Measurements from ENCODE around the gene MAPKAP1. TPM values are rescaled to one million over a fixed set of nuclear protein-coding genes. Genes with fewer than 3 reads are reported as not detected.

MAPKAP1 gene
- total and polyA plus RNA-seq, 2 of the 13 experiments (the other 11 are each of a cell fraction or from before 2014, with no cell fraction given) = 45.0 to 64.3 TPM

- Histone ChIP-seq H3K4me3 (replicated peaks in 1 of 3; ENCODE audit: insufficient read depth in 1 of 3, low read depth in 2 of 3, low read length in 3 of 3) (no peak overlapping the region), H2AFZ (ENCODE audit: low read length) (no peak overlapping the region), H3K27ac (ENCODE audit: extremely low read length, insufficient read depth, low read length) (no peak overlapping the region), H3K36me3 (replicated peaks in 1 of 2; ENCODE audit: control insufficient read depth in 1 of 2, insufficient read depth in 2 of 2, low read length in 2 of 2) (peaks cover 0 to 6% of the 10 kb centered on the region in 2 experiments; a peak in 1 of 5 replicates), H3K4me1 (ENCODE audit: insufficient read depth, low read length) (peaks cover 3% of the 10 kb centered on the region), H3K4me2 (ENCODE audit: low read depth, low read length) (no peak overlapping the region), H3K9me3 (ENCODE audit: low read length) (no peaks in the 10 kb centered on the region), H3K27me3 (ENCODE audit: control insufficient read depth in 1 of 2, insufficient read depth in 2 of 2, low read length in 2 of 2) (no peaks in the 10 kb centered on the region), H4K20me1 (ENCODE audit: insufficient read depth, low read length) (no peaks in the 10 kb centered on the region), H3K79me2 (ENCODE audit: insufficient read depth, low read length) (no peaks in the 10 kb centered on the region), H3K9ac (ENCODE audit: insufficient read depth, low read depth, low read length) (no peak overlapping the region)
- DNase-seq (ENCODE audit: low spot score) = no peak
- TF ChIP-seq ZNF800 (CRISPR knock-in tag; IDR thresholded peaks at IDR 0.05) (no peak), HMG20A (CRISPR knock-in tag; IDR thresholded peaks at IDR 0.05; ENCODE audit: borderline replicate concordance) (no peak)
- no TSS peak for BruUV-seq (replicated peaks)
- FAIRE-seq = no peak
- POLR2A ChIA-PET = no interaction called here
- no peak for ATAC-seq
- CTCF ChIA-PET (ENCODE audit: low intra/inter-chr PET ratio, low total read pairs) = no interaction called here
- in situ Hi-C loops (cut with HindIII; ENCODE audit: extremely low pct_ligation_motif_present, low pct_unique_long_range_greater_than_20kb) = no loop called here
- intact Hi-C loops (cut with micrococcal nuclease; ENCODE audit: unreplicated experiment) = no loop called here
- 100% methylated on average over 2 of the region's 2 CpGs for WGBS (ENCODE audit: low lambda C conversion rate)
Measured at GRCh38 chr9:125508249-125508648, 198.8 kb downstream of the MAPKAP1 start.

- H3K36me3 ChIP-seq (replicated peaks in 1 of 2; ENCODE audit: control insufficient read depth in 1 of 2, insufficient read depth in 2 of 2, low read length in 2 of 2) = peaks cover 0 to 6% of the 10 kb centered on the region in 2 experiments; a peak in 1 of 5 replicates
- no peak overlapping the region for H3K9ac ChIP-seq (ENCODE audit: insufficient read depth, low read depth, low read length)
- no peak overlapping the region for H3K4me3 ChIP-seq (replicated peaks in 1 of 3; ENCODE audit: insufficient read depth in 1 of 3, low read depth in 2 of 3, low read length in 3 of 3)
- H3K27ac ChIP-seq (ENCODE audit: extremely low read length, insufficient read depth, low read length) = no peak overlapping the region
- no peak for FAIRE-seq
- intact Hi-C loops (cut with micrococcal nuclease; ENCODE audit: unreplicated experiment) (no loop called here), in situ Hi-C loops (cut with HindIII; ENCODE audit: extremely low pct_ligation_motif_present, low pct_unique_long_range_greater_than_20kb) (no loop called here)
- ATAC-seq = no peak
- no peak overlapping the region for H2AFZ ChIP-seq (ENCODE audit: low read length)
- ChIA-PET POLR2A (no interaction called here), CTCF (ENCODE audit: low intra/inter-chr PET ratio, low total read pairs) (no interaction called here)
- WGBS (ENCODE audit: low lambda C conversion rate) = 92% methylated on average over 5 of the region's 5 CpGs
- DNase-seq (ENCODE audit: low spot score) = no peak
- H3K27me3 ChIP-seq (ENCODE audit: control insufficient read depth in 1 of 2, insufficient read depth in 2 of 2, low read length in 2 of 2) = no peaks in the 10 kb centered on the region
- BruUV-seq (replicated peaks) = no TSS peak
- no peaks in the 10 kb centered on the region for H3K79me2 ChIP-seq (ENCODE audit: insufficient read depth, low read length)
- no peaks in the 10 kb centered on the region for H4K20me1 ChIP-seq (ENCODE audit: insufficient read depth, low read length)
- H3K9me3 ChIP-seq (ENCODE audit: low read length) = no peaks in the 10 kb centered on the region
- H3K4me1 ChIP-seq (ENCODE audit: insufficient read depth, low read length) = no peaks in the 10 kb centered on the region
- no peak overlapping the region for H3K4me2 ChIP-seq (ENCODE audit: low read depth, low read length)
- TF ChIP-seq TFDP1 (CRISPR knock-in tag; IDR thresholded peaks at IDR 0.05; ENCODE audit: borderline replicate concordance) = no peak
- TF ChIP-seq ZNF232 (CRISPR knock-in tag; IDR thresholded peaks at IDR 0.05; ENCODE audit: borderline replicate concordance) = no peak
- TF ChIP-seq ZNF646 (CRISPR knock-in tag; IDR thresholded peaks at IDR 0.05) = no peak
- TF ChIP-seq ZNF484 (CRISPR knock-in tag; IDR thresholded peaks at IDR 0.05; ENCODE audit: borderline replicate concordance, low read depth) = no peak
Measured at GRCh38 chr9:125507226-125507625, 199.8 kb downstream of the MAPKAP1 start.

Data from HepG2 (cell line).